Ureter (tissue), 1 donor: ENCODE results near the gene COL4A1. TPM values are rescaled to one million over a fixed set of nuclear protein-coding genes. Genes with fewer than 3 reads are reported as not detected.

ENCODE experiments used
- DNase-seq: peaks from one replicate; pipeline ENCODE4 v3.0.0-alpha.2; 2020; ENCODE audit warnings: low spot score
- total RNA-seq: library from RNA; stranded (reverse); gene quantifications from one replicate; pipeline ENCODE4 v1.2.4, GENCODE V29; 2023
- donor health status: DM: yes; HTN: yes; CAD: no.

The COL4A1 gene
- total RNA-seq, 1 donor from 2014 or later, result 144 TPM

- no peak for DNase-seq
Observed at GRCh38 chr13:110221406-110222117, 85.4 kb downstream of the COL4A1 start.

- no peak for DNase-seq
Observed at GRCh38 chr13:110220471-110220870, 86.5 kb downstream of the COL4A1 start.

- no peak for DNase-seq
Observed at GRCh38 chr13:110218581-110219201, 88.3 kb downstream of the COL4A1 start.

GRCh38 chr13:110217811-110218210 is 89.1 kb downstream of the COL4A1 start:
- no peak for DNase-seq

- no peak for DNase-seq
Observed at GRCh38 chr13:110217085-110217484, 89.9 kb downstream of the COL4A1 start.

- no peak for DNase-seq
Observed at GRCh38 chr13:110216398-110217041, 90.4 kb downstream of the COL4A1 start.

- no peak for DNase-seq
Observed at GRCh38 chr13:110216006-110216397, 91.0 kb downstream of the COL4A1 start.

- DNase-seq, result no peak
Observed at GRCh38 chr13:110215606-110216005, 91.4 kb downstream of the COL4A1 start.

- no peak for DNase-seq
Observed at GRCh38 chr13:110214637-110215036, 92.3 kb downstream of the COL4A1 start.

GRCh38 chr13:110213461-110214074 is 93.4 kb downstream of the COL4A1 start:
- DNase-seq, result no peak

GRCh38 chr13:110212529-110212928 is 94.4 kb downstream of the COL4A1 start:
- no peak for DNase-seq

- no peak for DNase-seq
Observed at GRCh38 chr13:110211735-110212134, 95.2 kb downstream of the COL4A1 start.

GRCh38 chr13:110211046-110211445 is 95.9 kb downstream of the COL4A1 start:
- no peak for DNase-seq

- no peak for DNase-seq
Observed at GRCh38 chr13:110210604-110210985, 96.4 kb downstream of the COL4A1 start.

- DNase-seq, result no peak
Observed at GRCh38 chr13:110209950-110210603, 96.9 kb downstream of the COL4A1 start.

GRCh38 chr13:110208116-110208515 is 98.8 kb downstream of the COL4A1 start:
- DNase-seq, result no peak

GRCh38 chr13:110206996-110207395 is 100.0 kb downstream of the COL4A1 start:
- DNase-seq, result no peak

GRCh38 chr13:110206185-110206584 is 100.8 kb downstream of the COL4A1 start:
- no peak for DNase-seq

GRCh38 chr13:110201114-110201513 is 105.8 kb downstream of the COL4A1 start:
- DNase-seq, result no peak

- no peak for DNase-seq
Observed at GRCh38 chr13:110200276-110200870, 106.6 kb downstream of the COL4A1 start.

- DNase-seq, result no peak
Observed at GRCh38 chr13:110199046-110199831, 107.7 kb downstream of the COL4A1 start.
